ENCODE measurements around the gene DCDC2C. TPM values are rescaled to one million over a fixed set of nuclear protein-coding genes. Genes with fewer than 3 reads are reported as not detected.
A peak's percentile ranks its signal among the peaks of the same experiment; 100 is the strongest.

Gene DCDC2C
- polyA plus RNA-seq, 2 of the 4 experiments (the other 2 are of a cell fraction) = not detected

DNA sequence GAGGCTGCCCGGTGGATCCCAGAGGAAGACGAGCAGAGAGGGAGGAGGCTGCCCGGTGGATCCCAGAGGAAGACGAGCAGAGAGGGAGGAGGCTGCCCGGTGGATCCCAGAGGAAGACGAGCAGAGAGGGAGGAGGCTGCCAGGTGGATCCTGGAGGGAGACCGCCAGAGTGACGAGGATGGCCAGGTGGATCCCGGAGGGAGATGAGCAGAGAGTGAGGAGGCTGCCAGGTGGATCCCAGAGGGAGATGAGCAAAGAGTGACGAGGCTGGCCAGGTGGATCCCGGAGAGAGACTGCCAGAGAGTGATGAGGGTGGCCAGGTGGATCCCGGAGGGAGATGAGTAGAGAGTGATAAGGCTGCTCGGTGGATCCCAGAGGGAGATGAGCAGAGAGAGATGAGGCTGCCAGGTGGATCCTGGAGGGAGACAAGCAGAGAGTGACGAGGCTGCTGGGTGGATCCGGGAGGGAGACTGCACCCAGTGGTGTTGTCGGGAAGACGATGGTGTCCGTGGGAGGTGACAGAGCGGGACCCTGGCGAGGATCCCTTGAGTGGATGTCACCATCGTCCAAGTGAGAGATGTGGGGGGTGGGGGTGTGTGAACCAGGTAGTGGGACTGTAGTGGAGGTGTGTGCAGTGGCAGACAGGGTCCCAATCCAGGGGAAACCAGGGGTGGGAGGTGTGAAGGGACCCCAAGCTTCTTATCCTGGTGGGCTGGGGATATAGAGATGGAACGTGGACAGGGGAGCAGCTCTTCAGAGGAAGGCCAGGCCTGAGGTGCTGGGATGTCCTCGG, 22.3 kb downstream of the DCDC2C start (continued):
- TF ChIP-seq, protein P1, sequence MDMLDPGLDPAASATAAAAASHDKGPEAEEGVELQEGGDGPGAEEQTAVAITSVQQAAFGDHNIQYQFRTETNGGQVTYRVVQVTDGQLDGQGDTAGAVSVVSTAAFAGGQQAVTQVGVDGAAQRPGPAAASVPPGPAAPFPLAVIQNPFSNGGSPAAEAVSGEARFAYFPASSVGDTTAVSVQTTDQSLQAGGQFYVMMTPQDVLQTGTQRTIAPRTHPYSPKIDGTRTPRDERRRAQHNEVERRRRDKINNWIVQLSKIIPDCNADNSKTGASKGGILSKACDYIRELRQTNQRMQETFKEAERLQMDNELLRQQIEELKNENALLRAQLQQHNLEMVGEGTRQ (IDR thresholded peaks at IDR 0.05) = no peak
- TF ChIP-seq, protein P2, sequence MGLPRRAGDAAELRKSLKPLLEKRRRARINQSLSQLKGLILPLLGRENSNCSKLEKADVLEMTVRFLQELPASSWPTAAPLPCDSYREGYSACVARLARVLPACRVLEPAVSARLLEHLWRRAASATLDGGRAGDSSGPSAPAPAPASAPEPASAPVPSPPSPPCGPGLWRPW (IDR thresholded peaks at IDR 0.05) = no peak
- TF ChIP-seq FOSB (CRISPR knock-in tag; IDR thresholded peaks at IDR 0.05) (no peak), KDM5A (IDR thresholded peaks at IDR 0.05) (no peak)
- TF ChIP-seq, protein P3, sequence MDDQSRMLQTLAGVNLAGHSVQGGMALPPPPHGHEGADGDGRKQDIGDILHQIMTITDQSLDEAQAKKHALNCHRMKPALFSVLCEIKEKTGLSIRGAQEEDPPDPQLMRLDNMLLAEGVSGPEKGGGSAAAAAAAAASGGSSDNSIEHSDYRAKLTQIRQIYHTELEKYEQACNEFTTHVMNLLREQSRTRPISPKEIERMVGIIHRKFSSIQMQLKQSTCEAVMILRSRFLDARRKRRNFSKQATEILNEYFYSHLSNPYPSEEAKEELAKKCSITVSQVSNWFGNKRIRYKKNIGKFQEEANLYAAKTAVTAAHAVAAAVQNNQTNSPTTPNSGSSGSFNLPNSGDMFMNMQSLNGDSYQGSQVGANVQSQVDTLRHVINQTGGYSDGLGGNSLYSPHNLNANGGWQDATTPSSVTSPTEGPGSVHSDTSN (IDR thresholded peaks at IDR 0.05) = no peak

DNA sequence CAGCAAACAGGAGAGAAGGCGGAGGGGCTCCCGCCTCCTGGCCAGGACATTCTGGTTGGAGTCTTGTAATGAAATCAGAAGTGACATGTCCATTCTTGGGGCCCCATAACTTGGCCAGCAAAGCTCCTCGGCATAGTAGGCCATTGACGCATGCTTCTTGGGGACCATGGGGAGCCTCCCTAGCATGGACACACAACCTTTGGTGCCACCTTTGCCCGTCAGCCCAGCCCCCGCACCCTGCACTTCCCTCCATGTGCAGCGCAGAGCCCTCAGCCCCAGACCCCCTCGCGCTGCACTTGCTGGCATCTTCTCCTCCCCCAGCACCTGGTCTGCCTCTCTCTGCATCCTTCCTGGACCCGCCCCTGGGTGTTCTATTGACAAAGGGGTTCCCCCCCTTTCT, 23.1 kb downstream of the DCDC2C start:
- WGBS (ENCODE audit: missing lambda C conversion rate) = 18% methylated on average over 9 of the region's 10 CpGs
- H3K27ac ChIP-seq = no peak overlapping the region
- FAIRE-seq = no peak

DNA sequence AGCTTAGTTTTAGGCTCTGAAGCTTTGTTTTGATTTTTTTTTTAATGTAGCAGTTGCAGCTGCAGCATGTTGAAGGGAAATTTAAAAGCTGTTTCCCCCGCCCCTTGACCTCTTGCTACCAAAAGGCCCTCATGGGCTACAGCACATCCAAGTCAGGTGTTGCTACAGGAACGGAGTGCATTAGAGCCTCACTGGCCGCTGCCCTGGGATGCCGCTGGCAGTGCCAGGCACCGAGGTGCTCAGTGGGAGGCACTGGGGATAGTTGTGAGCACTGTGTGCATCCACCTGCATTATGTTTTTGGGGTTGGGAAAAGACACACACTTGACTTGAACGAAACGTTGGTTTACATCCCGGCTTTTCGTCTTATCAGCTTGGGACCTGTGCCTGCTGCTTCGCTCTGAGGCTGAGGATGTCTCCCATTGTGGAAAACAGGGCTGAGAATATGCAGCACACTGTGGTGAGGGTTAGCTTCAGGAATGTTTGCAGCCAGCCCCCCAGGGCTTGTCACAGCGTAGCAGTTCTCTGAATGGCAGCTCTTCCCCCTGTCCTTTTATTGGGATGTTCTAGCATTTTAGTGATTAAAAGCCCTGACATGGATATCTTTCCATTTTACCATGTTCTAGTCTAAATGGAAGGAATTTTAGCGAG, 24.1 kb downstream of the DCDC2C start:
- ATAC-seq = no peak; a peak in 1 of 6 replicates
- no peak for TF ChIP-seq POLR2AphosphoS2 (conservative IDR thresholded peaks at IDR 0.05; ENCODE audit: low read length)
- TF ChIP-seq NR3C1 (IDR thresholded peaks at IDR 0.05) = no peak
- no peak for TF ChIP-seq NFE2L2 (conservative IDR thresholded peaks at IDR 0.05; ENCODE audit: low read length)
- TF ChIP-seq HDAC2 (IDR thresholded peaks at IDR 0.05) = no peak
- WGBS (ENCODE audit: missing lambda C conversion rate) = 30% methylated on average over 12 of the region's 12 CpGs
- Histone ChIP-seq H3K4me2 (peak overlapping the region; percentile 47), H3K4me1 (peaks cover 8% of the 10 kb centered on the region; the same call in 2 of the 3 replicates), H3K9me3 (no peaks in the 10 kb centered on the region), H3K4me3 (no peak overlapping the region), H3K27ac (no peak overlapping the region)
- FAIRE-seq = no peak
- ChIA-PET CTCF (interaction anchor here (0.5 to 5.8 kb wide), 29 partner anchors 8 to 1827 kb away, joined by 3 to 66 read pairs (median 5); no protein-coding TSS in a partner anchor), POLR2A (no interaction called here)
- DNase-seq (ENCODE audit: low read depth in 1 of 2, low spot score in 1 of 2) = no peak

More for the DNA sequence above, 23.1 kb downstream of the DCDC2C start:
- ChIA-PET POLR2A (no interaction called here), CTCF (interaction anchor here (4.6 to 5.8 kb wide), 3 partner anchors 13 to 99 kb away, joined by 24 to 66 read pairs (median 40); no protein-coding TSS in a partner anchor)
- DNase-seq (ENCODE audit: low read depth in 1 of 2, low spot score in 1 of 2) (no peak), ATAC-seq (no peak)
- no peak overlapping the region for H3K4me3 ChIP-seq
- TF ChIP-seq POLR2AphosphoS2 (conservative IDR thresholded peaks at IDR 0.05; ENCODE audit: low read length) = no peak
- TF ChIP-seq MYC (IDR thresholded peaks at IDR 0.05; ENCODE audit: borderline replicate concordance, low read length) = no peak
- TF ChIP-seq NR3C1 (IDR thresholded peaks at IDR 0.05) = no peak
- TF ChIP-seq, protein P4, sequence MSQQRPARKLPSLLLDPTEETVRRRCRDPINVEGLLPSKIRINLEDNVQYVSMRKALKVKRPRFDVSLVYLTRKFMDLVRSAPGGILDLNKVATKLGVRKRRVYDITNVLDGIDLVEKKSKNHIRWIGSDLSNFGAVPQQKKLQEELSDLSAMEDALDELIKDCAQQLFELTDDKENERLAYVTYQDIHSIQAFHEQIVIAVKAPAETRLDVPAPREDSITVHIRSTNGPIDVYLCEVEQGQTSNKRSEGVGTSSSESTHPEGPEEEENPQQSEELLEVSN (IDR thresholded peaks at IDR 0.05; ENCODE audit: borderline replicate concordance, low read depth) = no peak
- TF ChIP-seq EHMT2 (IDR thresholded peaks at IDR 0.05; ENCODE audit: low read depth) = no peak
- no peak for TF ChIP-seq ZNF302 (CRISPR knock-in tag; IDR thresholded peaks at IDR 0.05)
- no peak overlapping the region for H3K4me2 ChIP-seq
- H3K4me1 ChIP-seq = peaks cover 8% of the 10 kb centered on the region; the same call in 2 of the 3 replicates
- H3K9me3 ChIP-seq = no peaks in the 10 kb centered on the region

Data from A549 (cell line).